ENCODE data around the gene TSPAN11. TPM values are rescaled to one million over a fixed set of nuclear protein-coding genes. Genes with fewer than 3 reads are reported as not detected.

Gene TSPAN11
- total and polyA plus RNA-seq, 2 donors (not counting 3 experiments of a cell fraction or from before 2014, with no cell fraction given) = 2.1 to 3.9 TPM

DNA sequence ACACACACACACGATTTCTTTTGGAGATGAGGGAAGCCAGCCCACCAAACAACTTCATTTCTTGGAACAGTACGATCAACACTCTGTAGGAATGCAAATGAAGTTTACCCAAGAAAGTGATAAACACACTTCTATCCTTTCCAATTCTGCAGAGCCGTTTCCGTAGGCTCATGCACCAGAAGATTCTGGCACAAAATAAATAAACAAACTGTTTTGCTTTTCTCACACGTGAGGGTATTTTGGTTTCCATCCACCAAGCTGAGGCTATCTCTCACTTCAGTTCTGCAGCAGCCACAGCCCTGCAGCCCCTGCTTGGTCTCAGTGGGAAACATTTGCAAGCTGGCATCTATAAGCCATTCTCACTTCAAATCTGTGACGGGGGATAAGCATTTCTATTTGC, 15.3 kb upstream of the TSPAN11 start:
- Histone ChIP-seq H2AFZ (ENCODE audit: low read depth, low read length) (no peak overlapping the region), H3K9me3 (replicated peaks; ENCODE audit: control insufficient read depth, insufficient read depth, low read length) (no peaks in the 10 kb centered on the region), H3K9ac (replicated peaks; ENCODE audit: extremely low read depth, insufficient read depth, low read length) (no peak overlapping the region), H3K4me1 (ENCODE audit: control insufficient read depth, extremely low read depth, insufficient read depth, low read length) (peaks cover 10% of the 10 kb centered on the region), H3K36me3 (ENCODE audit: control insufficient read depth in 2 of 2, extremely low read depth in 1 of 2, insufficient read depth in 2 of 2, low read length in 2 of 2) (no peaks in the 10 kb centered on the region), H3K27ac (ENCODE audit: insufficient read depth, low read depth, low read length) (no peak overlapping the region), H3K27me3 (ENCODE audit: control insufficient read depth in 2 of 2, insufficient read depth in 2 of 2, low read length in 2 of 2) (peaks cover 6% of the 10 kb centered on the region in 2 experiments), H4K20me1 (replicated peaks; ENCODE audit: control insufficient read depth, extremely low read depth, insufficient read depth, low read length) (no peaks in the 10 kb centered on the region), H3K79me2 (ENCODE audit: control insufficient read depth, insufficient read depth, low read length) (no peaks in the 10 kb centered on the region), H3K4me2 (ENCODE audit: insufficient read depth, low read length) (no peak overlapping the region), H3K4me3 (replicated peaks in 1 of 3; ENCODE audit: insufficient read depth in 1 of 3, low read depth in 1 of 3, low read length in 3 of 3) (no peak overlapping the region), H3K9me1 (replicated peaks; ENCODE audit: control insufficient read depth, extremely low read depth, insufficient read depth, low read length) (no peaks in the 10 kb centered on the region)
- dilution Hi-C loops (cut with MboI; ENCODE audit: extremely low pct_ligation_motif_present, low sequenced_read_pairs) (no loop called here), intact Hi-C loops (cut with micrococcal nuclease) (no loop called here)
- no peak for DNase-seq (ENCODE audit: low read depth, low spot score)
- CTCF ChIA-PET = no interaction called here
- TF ChIP-seq GATA2 (IDR thresholded peaks at IDR 0.05; ENCODE audit: insufficient read depth, insufficient read length, low read depth, low read length) = no peak
- no peak for TF ChIP-seq FOS (IDR thresholded peaks at IDR 0.05; ENCODE audit: borderline replicate concordance, insufficient read depth, low read length)
- no peak for TF ChIP-seq POLR2A (IDR thresholded peaks at IDR 0.05; ENCODE audit: low read depth, low read length)
- TF ChIP-seq EZH2 (IDR thresholded peaks at IDR 0.05; ENCODE audit: borderline replicate concordance, low read depth, low read length, severe bottlenecking) = no peak
- TF ChIP-seq, protein P1, sequence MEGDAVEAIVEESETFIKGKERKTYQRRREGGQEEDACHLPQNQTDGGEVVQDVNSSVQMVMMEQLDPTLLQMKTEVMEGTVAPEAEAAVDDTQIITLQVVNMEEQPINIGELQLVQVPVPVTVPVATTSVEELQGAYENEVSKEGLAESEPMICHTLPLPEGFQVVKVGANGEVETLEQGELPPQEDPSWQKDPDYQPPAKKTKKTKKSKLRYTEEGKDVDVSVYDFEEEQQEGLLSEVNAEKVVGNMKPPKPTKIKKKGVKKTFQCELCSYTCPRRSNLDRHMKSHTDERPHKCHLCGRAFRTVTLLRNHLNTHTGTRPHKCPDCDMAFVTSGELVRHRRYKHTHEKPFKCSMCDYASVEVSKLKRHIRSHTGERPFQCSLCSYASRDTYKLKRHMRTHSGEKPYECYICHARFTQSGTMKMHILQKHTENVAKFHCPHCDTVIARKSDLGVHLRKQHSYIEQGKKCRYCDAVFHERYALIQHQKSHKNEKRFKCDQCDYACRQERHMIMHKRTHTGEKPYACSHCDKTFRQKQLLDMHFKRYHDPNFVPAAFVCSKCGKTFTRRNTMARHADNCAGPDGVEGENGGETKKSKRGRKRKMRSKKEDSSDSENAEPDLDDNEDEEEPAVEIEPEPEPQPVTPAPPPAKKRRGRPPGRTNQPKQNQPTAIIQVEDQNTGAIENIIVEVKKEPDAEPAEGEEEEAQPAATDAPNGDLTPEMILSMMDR (IDR thresholded peaks at IDR 0.05; ENCODE audit: extremely low read depth in 1 of 2, insufficient read depth in 1 of 2, low read depth in 1 of 2, low read length in 2 of 2) = no peak
- TF ChIP-seq MYC (IDR thresholded peaks at IDR 0.05; ENCODE audit: low read depth, low read length) = no peak
- TF ChIP-seq POLR2AphosphoS5 (IDR thresholded peaks at IDR 0.05; ENCODE audit: insufficient read depth, low read depth, low read length) = no peak
- TF ChIP-seq MAX (IDR thresholded peaks at IDR 0.05; ENCODE audit: insufficient read depth, insufficient read length) = no peak
- no peak for TF ChIP-seq JUN (IDR thresholded peaks at IDR 0.05; ENCODE audit: borderline replicate concordance, insufficient read depth, insufficient read length, low read depth)
- POLR2A ChIA-PET = no interaction called here
- no peak for FAIRE-seq
- BruUV-seq (replicated peaks) = no TSS peak
